IPS-18c (cell line): ENCODE data around the gene ARHGAP31.
"Not testable (repeated sequence)": the region's sequence is repeated elsewhere in the genome, so short reads cannot be mapped to it uniquely, and the experiment has no call there.

ENCODE experiments used
- H3K4me3 ChIP-seq: 2 replicates; pipeline ENCODE4 v1.7.0; 2013; ENCODE audit warnings: low read depth, mild to moderate bottlenecking, low read length, moderate library complexity; ENCODE audit not compliant: insufficient read depth
- H3K9me3 ChIP-seq: one replicate; pipeline ENCODE4 v1.6.1; 2013; ENCODE audit warnings: mild to moderate bottlenecking, low read length, moderate library complexity; ENCODE audit not compliant: control insufficient read depth, insufficient read depth

Gene ARHGAP31

GRCh38 chr3:119291062-119291700 lies 3.0 kb upstream of the ARHGAP31 start:
- H3K4me3 ChIP-seq, result no peak overlapping the region

GRCh38 chr3:119292666-119293065 lies 1.5 kb upstream of the ARHGAP31 start:
- H3K4me3 ChIP-seq, result no peak overlapping the region
- no peaks in the 10 kb centered on the region for H3K9me3 ChIP-seq

More at GRCh38 chr3:119291062-119291700, 3.0 kb upstream of the ARHGAP31 start:
- H3K9me3 ChIP-seq, result no peaks in the 10 kb centered on the region

- Histone ChIP-seq H3K9me3 (no peaks in the 10 kb centered on the region), H3K4me3 (peak overlapping the region; percentile 47)
These were observed 895 bp upstream of the ARHGAP31 start for GRCh38 chr3:119293105-119293870.

- peak overlapping the region; percentile 47 for H3K4me3 ChIP-seq
- H3K9me3 ChIP-seq, result no peaks in the 10 kb centered on the region
These were observed 801 bp downstream of the ARHGAP31 start for GRCh38 chr3:119294696-119295671.

GRCh38 chr3:119295816-119296726 lies 1.9 kb downstream of the ARHGAP31 start:
- Histone ChIP-seq H3K9me3 (no peaks in the 10 kb centered on the region), H3K4me3 (no peak overlapping the region)

- no peak overlapping the region for H3K4me3 ChIP-seq
- H3K9me3 ChIP-seq, result no peaks in the 10 kb centered on the region
These were observed 2.5 kb downstream of the ARHGAP31 start for GRCh38 chr3:119296727-119297122.

- no peak overlapping the region for H3K4me3 ChIP-seq
These were observed 3.0 kb downstream of the ARHGAP31 start for GRCh38 chr3:119297169-119297568.

GRCh38 chr3:119298565-119298941 lies 4.4 kb downstream of the ARHGAP31 start:
- H3K9me3 ChIP-seq, result no peaks in the 10 kb centered on the region
- H3K4me3 ChIP-seq, result no peak overlapping the region

More at GRCh38 chr3:119297169-119297568, 3.0 kb downstream of the ARHGAP31 start:
- no peaks in the 10 kb centered on the region for H3K9me3 ChIP-seq

GRCh38 chr3:119300991-119301391 lies 6.8 kb downstream of the ARHGAP31 start:
- no peak overlapping the region for H3K4me3 ChIP-seq
- H3K9me3 ChIP-seq, result no peaks in the 10 kb centered on the region

- Histone ChIP-seq H3K9me3 (no peaks in the 10 kb centered on the region), H3K4me3 (no peak overlapping the region)
These were observed 7.5 kb downstream of the ARHGAP31 start for GRCh38 chr3:119301662-119302061.

GRCh38 chr3:119302697-119303551 lies 8.7 kb downstream of the ARHGAP31 start:
- no peaks in the 10 kb centered on the region for H3K9me3 ChIP-seq
- no peak overlapping the region for H3K4me3 ChIP-seq

GRCh38 chr3:119304201-119304713 lies 10.1 kb downstream of the ARHGAP31 start:
- Histone ChIP-seq H3K9me3 (no peaks in the 10 kb centered on the region), H3K4me3 (no peak overlapping the region)

GRCh38 chr3:119305286-119305685 lies 11.1 kb downstream of the ARHGAP31 start:
- Histone ChIP-seq H3K4me3 (no peak overlapping the region), H3K9me3 (no peaks in the 10 kb centered on the region)

- H3K4me3 ChIP-seq, H3K9me3 ChIP-seq: not testable (repeated sequence)
These were observed 12.2 kb downstream of the ARHGAP31 start for GRCh38 chr3:119306378-119306777.

GRCh38 chr3:119308355-119308754 lies 14.2 kb downstream of the ARHGAP31 start:
- Histone ChIP-seq H3K4me3 (no peak overlapping the region), H3K9me3 (no peaks in the 10 kb centered on the region)

- Histone ChIP-seq H3K4me3 (no peak overlapping the region), H3K9me3 (no peaks in the 10 kb centered on the region)
These were observed 15.4 kb downstream of the ARHGAP31 start for GRCh38 chr3:119309591-119309990.
